Muscle of arm (tissue), 12 donors: ENCODE results near the gene MYO1B. TPM values are rescaled to one million over a fixed set of nuclear protein-coding genes. Genes with fewer than 3 reads are reported as not detected.
A peak's percentile ranks its signal among the peaks of the same experiment; 100 is the strongest.

Source experiments
- DNase-seq: peaks from one replicate; pipeline ENCODE4 v3.0.0-alpha.2; 2013
- polyA plus RNA-seq, 12 donors: library from polyadenylated mRNA; unstranded; fragments of 120-200 nt; gene quantifications; one replicate each; pipeline ENCODE4 v1.2.1, GENCODE V29; 2013; ENCODE audit not compliant: insufficient read length in 12 of 12

The MYO1B gene
- polyA plus RNA-seq, 12 donors = 68.4 to 109 (median 95.7) TPM; not detected in 1

DNA sequence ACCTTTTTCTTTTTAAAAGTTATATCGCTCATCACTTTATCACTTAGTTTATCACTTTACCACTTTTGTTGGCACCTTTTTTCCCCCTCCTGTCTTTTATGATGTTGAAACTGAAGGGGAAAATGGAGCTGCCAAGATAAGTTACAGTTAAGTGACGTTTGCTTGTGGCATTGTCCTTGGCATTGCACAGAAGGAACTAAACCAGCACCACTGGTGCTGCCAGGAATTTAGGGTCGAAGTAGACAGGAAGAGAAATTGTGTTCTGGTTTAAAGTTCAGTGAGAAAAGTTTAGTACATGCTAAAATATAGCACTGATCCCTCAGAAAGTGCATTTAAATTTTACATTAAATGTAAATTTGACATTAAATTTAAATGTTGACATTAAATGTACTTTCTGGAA lies 49.9 kb downstream of the MYO1B start:
- DNase-seq = no peak

DNA sequence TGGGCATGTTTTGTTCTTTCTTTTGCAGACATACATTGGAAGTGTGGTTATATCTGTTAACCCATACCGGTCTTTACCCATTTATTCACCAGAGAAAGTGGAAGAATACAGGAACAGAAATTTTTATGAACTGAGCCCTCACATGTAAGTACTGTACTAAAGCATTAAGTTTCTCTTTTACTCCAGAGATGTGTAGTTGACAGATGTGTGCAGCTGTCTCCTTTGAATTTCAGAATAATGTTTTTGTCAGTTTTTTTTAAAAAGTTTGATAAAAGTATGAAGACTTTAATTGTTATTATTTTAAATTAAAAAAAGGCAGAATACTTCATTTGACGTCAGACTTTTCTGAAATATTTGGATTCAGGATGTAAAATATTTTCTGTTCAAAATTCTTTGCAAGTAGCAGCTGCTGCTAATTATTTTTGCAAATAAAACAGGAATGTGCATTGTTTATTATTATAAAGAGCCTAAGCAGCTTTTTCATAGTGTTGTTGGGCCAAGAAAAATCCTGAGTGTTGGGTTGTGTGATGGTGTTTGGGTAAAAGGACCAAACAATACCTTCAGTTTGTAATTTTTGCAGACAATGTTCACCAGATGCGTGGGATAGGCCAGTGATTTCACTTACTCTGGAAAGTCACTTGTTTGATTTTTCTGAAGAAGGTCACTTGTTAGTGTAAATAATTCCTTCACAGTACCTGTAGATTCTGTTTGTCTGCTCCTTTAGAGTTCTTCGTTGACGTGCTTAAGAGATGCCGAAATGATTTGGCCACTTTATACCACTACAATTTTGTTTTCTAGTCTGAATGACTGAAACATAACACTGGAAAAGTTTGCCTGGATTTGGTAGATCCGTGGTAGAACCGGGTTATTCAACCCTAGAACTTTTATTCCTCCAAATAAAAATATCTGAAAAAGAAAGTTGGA lies 51.1 kb downstream of the MYO1B start:
- no peak for DNase-seq

DNA sequence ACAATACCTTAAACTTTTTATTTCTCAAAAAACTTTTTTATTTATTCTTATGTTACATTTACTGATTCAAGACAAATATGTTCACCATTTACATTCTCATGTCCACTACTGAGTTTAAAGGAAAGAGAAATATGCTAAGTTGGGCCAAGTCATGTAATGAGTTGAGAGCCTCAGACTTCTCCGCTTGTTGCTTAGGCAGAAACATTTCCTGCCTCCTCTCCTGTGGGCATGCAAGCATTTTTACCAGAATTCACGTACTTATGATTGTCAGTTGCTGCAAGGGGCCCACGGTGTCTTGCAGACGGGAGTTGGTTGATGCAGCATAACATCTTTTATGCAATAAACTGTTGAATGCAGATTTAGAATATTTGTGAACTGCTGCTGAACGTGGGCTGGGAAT lies 51.8 kb downstream of the MYO1B start:
- DNase-seq = no peak

DNA sequence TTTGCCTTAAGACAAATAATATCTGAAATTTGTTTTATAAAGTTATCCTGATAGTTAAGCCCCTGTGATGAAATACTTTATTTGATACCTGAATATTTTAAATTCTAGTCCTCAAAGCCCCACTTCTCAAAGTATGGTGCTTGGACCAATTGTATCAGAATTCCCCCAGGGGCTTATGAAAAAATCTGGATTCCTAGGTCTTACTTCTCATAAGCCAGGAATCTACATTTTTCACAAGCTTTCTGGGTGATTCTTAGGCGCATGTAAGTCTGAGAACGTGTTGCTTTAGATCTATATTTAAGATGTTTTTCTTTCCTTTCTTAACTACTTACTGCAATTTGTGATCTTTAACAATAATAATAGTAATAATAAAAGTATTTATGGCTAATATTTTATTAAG lies 53.1 kb downstream of the MYO1B start:
- DNase-seq = no peak

DNA sequence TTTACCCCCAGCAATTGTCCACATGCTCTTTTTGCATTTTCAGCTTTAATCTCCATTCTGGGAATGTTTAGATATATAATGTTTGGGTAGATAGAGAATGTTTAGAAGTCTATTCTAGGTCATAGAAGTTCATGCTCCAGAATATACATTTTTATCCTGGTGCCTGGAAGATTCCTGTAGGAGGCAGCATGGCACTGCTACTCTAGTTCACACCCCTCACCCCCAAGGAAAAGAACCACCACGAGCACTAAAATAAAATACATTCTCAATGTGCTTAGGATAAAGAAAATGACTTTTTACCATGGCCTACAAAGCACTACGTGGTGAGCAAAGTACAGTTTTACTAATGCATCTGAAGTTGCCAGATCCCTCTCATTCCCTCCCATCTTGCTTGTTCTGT lies 53.8 kb downstream of the MYO1B start:
- DNase-seq = no peak

DNA sequence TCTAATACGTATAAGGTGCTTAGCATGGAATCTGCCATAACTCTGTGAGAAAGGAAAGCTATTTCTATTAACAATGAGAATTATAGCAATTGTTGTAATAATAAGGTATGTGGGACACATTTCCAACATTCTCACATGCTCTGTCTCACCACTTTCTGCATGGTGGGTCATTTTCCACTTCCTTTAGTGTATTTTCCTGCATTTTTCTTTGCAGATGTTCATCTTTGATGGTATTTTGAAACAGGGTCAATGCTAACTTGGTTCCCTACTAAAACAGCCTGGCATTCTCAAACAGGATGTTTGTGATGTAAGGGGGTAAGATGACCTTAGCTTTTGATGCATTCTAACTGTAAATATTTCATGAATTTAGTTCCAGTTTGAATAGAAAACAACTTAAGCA lies 54.7 kb downstream of the MYO1B start:
- DNase-seq = no peak

DNA sequence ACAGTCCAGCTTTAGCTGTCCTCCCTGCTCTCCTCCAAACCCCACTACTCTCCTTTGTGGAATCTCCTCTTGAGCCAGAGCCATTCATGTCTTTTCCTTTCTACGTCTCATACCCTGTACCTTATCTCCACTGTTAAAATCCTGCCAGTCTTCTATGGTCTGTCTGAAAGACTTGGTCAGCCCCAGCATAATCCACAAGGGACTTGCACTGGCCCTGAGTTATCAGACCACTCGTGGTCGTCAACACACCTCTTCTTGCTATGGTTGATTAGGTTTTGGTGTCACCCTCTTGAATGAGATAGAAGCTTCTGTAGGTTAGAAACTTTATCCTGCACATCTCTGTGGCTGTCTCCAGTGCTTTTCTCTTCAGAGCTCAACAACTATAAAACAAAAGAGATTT lies 56.8 kb downstream of the MYO1B start:
- DNase-seq = no peak

DNA sequence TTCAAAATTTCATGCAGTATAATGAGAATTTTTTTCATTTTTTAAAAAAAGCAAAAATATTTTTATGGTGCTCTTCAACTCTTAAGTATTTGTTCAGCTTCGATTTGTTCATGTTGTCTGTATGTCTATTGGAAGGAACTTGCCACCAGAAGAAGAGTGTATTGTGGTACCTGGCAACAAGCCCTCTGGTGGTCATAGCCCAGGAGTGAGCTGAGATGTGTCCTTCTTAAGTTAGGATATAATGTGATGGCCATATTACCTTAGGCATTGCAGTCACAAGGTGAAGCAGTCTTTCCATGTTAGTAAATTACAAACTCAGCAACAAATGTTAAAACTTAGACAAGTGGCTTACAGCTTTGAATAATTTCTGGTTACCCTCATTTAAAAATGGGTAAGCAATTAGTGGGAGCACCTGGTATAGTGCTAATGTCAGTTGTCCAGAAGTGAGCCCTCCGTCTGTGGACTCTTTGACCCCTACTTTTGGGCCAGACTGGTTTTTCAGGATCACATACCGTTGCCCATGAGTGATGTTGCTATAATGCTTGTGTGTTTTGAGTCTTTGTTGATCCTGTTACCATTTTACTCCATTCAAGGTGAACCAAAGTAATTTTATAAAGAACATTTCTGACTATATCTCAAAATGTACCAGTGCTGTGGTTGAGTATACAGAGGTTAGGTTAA lies 57.4 kb downstream of the MYO1B start:
- DNase-seq = no peak

DNA sequence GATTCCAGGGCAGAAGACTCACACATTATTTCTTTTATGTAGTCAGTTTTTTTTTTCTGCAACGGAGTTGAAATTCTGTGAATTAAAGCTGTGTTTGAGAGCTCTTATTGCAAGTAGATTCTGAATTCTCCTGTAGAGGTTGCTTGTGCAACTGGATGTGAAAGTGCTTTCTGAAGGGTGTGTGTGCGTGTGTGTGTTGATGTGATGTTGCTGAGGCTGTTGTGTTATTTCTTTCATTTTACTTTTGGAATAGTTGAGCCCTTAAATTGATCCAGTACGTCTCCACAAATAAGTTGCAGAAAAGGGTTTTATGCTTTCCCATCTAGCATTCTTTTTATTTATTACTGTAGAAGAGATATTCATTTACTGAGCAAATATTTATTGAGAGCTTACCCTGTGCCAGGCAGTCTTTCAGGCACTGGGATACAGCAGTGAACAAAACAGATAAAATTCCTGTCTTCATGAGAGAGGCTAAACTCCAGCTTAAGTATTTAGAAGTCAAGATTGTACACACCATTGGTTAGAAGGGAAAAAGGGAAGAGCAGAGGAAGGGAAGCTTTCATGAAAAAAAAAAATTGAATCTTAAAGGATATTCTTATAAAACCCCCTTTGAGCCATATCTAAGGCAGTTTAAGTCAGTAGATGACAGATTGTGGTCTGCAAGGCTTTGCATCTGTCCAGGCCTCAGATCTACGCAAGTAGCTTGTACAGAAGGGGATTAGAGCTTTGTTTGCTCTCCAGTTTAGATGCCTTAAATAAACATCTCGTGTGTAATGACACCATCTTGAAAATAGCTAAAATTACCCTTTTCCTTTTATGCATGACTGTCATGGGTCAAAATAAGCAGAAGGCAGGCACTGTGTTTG lies 58.2 kb downstream of the MYO1B start:
- no peak for DNase-seq

DNA sequence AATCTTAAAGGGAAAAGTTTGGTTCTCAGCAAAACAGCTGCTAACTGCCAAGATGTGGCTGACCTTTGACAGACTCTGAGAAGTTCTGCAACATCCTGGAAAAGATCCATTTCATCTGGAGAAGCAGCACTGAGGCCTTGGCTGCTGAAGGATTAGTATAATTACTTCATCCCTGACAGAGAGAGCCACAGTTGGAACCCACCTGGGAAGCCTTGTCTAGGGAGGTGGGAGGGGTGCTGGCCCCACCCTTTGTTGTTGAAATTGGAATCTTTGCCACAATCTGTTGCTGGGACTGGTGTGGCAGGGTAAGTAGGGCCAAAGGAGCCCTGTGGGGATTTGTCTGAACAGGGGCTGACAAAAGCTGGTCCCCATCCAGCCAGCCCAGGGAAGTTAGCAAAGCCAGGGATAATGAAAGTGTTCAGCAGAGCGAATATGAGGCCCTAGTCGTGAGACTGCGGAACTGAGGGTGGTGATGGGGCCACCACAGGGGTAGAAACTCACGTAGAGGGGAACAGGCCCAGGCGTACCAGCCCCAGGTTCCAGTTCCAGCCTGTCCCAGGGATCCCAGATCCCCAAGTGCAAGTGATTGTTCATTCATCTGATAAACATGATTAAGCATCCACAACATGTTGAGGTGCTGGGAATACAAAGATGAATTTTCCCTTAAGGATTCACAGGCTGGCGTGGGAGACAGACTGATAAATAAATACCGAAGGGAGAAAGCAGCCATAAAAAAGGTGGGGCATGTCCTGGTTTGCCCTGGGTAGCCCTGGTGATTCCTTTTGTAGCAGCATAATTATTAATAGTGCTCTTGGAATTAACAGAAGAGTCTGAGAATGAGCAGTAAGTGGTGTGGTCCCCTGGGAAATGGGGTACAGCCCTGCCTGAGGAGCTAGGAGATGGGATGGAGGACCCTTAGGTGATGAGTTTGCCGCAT lies 60.0 kb downstream of the MYO1B start:
- DNase-seq = peak; percentile 88

DNA sequence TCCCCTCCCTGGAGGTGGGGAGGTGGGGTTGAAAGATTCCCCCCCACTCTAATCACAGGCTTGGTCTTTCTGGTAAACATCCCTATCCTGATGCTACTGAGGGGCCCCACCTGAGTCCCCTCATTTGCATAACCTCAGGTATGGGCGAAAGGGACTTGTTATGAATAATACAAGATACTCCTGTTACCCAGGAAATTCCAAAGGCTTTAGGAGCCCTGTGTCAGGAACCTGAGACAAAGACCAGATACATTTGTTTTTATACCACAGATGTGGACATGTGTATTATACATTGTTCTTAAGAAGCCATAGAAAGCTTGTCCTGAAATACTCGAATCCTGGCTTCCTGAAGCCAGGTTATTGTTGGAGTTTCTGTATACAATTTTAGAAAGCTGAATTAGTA lies 62.8 kb downstream of the MYO1B start:
- no peak for DNase-seq

DNA sequence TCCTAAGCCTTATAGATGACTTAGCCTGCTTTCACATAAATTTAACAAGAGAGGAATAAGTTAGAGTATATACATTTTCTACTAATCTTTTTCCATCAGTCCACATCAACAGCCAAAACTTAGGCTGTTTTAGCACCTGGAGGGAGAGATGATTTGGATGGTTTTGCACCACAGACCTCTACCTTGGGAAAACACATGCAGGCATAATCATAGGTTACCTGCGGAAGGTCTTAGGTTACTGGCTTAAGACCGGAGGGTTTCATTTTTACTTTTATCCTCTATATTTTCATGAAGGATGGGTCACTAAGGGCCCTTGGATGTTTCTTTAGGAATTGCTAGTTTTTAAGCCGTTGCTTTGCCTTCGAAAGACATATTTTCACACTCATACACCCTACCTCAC lies 66.0 kb downstream of the MYO1B start:
- DNase-seq = no peak

DNA sequence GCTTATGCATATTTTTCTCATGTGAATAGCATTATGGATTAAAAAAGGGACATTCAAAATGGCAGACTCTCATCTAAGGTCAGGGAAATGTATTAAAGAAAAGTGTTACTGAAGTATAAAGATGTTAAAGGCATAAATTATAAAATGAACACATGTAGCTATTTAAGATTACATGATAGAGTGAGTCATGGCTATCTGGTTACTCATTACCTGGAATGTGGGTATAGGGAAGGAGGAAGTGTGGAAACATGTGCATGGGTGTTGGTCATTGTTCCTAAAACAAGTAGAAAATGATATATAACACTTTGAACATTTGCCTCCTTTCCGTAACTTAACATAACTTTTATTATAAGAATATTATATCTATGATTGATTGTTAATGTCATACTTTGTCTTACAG lies 66.4 kb downstream of the MYO1B start:
- DNase-seq = no peak

DNA sequence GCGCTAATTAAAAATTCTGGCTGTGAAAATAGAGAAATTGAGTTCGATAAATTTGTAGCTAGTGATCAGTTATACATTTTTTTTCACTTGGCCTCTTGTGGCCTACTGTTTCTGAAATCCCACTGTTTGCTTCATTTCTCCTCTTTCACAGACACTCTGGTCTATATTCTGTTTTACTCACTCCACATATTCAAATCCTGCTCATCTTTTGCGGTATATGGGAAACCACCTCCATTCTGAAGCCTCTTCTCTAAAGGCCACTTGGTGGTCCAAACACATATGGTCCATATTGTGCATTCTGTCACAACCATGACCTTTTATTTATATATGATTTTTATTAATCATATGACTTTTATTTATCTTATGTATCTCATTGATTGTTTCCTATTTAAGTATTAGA lies 67.0 kb downstream of the MYO1B start:
- DNase-seq = no peak

DNA sequence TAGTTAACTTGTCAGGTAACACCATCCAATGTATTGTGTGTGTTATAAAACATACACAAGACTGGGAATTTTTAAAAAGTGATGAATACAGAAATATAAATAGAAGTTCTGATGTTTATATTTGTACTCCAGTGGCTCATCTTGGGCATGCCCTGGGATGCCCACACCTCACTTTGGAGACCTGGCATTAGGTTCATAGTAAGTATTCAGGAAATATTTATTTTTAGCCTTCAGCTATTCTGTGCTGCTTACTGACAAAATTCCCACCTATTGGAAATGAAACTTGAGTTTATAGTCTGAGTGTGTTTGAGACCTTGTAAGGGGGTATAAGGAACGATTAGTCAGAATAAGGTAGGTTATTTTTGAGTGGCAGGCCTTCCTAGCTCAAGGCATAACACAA lies 67.5 kb downstream of the MYO1B start:
- DNase-seq = no peak

DNA sequence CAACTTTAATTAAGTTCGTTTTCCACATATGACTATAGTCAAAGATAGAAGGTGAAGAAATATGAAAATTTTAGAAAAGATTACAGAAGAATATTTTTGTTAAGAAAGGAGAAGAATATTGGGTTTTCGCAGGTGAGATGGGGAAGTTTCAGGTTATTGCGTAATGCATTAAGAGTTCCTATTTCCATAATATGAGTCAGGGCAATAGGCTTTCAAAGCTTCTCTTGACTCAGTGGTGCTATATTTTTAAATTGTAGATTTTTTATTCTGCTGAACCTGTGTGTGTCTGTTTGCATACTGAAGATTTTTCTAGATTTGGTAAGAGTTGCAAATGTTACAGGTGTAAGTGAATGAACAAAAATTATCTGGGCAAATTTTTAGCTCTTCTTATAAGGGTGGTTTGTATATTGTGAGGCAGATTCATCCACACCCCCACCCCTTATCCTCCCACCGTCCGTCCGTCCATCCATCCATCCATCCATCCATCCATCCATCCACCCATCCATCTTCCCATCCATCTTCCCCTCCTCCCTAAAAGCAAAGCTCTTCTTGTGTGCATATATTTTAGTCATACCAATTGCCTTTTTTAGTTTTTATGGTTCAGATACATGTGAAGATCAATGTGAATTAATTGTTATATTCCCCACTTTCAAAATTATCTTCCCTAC lies 69.6 kb downstream of the MYO1B start:
- DNase-seq = no peak

DNA sequence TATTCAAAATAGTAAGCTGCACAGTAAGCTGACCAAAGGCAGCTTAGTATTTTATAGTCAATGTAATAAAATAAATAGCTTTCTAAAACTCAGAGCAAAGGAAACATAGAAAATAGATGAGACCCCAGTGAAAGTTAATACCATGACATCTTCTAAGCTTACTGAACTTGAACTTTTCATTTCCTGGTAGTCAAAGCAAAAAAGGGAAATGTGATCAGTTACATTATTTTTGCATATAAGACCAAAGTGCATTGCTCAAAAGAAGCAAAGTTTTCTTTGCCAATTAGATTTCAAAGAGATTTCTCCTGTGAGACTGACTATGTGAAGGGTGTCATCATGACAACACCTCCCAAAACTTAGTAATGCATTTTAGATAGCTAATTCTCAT lies 70.2 kb downstream of the MYO1B start:
- DNase-seq = no peak

DNA sequence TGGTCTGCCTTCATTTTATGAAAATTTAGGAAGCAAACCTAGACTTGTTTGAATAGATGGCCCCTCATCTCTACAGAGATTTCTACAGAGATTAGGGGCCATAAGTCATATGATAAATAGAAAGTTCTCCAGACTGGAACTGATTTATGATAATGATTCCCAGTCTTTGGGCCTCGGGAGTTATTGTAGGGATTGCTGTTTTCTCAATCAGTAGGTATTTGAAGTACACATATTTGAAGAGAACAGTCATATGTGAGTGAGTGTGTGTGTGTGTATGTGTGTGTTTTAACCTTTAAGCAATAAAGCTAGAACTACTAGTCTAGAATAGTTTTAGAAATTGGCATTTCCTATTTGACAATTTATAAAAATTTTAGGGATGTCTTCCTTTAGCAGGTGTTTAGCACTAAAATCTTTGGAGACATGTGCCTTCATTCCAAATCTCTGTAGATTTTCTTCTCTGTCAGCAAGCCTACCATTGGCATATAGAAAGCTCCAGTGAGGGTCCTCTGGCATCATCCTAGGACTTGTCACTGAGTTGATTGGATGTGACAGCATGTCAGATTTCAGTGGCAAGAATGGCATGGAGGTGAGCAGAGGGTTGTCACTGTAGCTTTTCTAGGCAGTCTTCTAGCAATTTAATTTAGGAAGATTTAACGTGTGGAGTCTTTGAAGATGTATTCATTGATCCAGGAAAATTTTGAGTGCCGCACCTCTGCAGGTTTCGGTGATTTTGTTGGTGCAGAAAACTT lies 71.2 kb downstream of the MYO1B start:
- no peak for DNase-seq

DNA sequence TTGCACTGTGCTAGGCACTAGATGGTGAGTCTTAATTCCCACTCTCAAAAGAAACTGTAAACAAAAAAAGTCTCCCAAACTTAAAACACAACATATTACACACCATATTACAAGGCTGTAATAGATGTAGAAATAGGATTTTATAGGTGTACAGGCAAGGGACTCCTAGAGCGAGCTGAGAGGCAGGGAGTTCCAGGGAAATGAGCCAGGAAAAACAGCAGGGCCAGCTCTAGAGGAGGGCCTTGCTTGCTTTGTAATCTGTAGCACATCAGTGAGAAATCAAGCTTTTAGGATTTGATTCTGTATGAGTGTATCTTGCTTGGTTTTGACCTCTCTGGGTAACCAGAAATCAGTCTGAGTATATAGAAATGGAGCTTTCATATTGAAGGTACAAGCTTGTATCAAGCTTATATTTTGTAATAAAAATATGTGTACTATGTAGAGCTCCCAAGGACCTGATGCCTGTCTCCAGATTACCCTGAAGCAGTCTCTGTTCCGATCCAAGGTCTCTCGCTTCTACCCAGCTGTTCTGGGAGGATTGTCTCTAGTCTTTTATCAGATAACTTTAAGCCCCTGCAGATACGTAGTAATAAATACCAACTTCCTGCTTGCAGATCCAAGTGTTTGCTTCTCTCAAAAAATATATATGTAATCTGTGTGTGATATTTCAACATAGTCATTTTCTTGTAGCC lies 73.0 kb downstream of the MYO1B start:
- DNase-seq = peak; percentile 60
